Measurements from ENCODE around the gene CTSD.

DNA sequence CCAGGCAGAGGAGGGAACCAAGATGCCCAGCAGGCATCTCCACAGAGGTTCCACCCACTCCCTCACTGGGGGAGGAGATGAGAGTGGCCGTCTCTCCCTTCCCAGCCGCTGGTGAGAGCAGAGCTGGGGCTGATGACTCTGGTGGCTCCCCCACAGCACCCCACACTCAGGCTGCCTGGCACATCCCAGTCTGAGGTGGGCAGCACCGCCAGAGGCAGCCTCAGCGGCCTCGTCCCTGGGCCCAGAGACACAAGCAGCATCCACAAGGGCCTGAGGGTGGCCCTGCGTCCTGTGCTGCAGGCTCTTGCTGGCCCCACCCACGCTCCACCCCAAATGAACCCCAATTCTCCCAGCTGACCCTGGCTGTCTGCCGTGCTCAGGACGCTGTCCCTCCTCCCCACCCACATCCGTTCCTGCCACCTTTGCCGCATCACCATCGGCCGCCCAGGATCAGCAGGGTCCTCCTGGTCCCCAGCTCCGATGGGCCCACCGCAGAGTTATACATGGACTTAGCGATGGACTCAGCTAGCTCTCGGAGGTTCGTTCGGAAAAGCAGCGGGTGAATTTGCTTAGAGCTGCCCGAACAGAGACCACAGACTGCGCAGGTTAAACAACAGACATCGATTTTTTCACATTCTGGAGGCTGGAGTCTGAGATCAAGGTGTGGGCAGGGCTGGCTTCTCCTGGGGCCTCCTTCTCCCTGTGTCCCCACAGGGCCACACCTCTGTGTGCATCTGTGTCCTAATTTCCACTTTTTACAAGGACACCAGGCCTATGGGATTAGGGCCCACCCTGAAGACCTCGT lies 20.2 kb upstream of the CTSD start:
- TF ChIP-seq POLR2A (IDR thresholded peaks at IDR 0.05) = no peak
- TF ChIP-seq, protein P1, sequence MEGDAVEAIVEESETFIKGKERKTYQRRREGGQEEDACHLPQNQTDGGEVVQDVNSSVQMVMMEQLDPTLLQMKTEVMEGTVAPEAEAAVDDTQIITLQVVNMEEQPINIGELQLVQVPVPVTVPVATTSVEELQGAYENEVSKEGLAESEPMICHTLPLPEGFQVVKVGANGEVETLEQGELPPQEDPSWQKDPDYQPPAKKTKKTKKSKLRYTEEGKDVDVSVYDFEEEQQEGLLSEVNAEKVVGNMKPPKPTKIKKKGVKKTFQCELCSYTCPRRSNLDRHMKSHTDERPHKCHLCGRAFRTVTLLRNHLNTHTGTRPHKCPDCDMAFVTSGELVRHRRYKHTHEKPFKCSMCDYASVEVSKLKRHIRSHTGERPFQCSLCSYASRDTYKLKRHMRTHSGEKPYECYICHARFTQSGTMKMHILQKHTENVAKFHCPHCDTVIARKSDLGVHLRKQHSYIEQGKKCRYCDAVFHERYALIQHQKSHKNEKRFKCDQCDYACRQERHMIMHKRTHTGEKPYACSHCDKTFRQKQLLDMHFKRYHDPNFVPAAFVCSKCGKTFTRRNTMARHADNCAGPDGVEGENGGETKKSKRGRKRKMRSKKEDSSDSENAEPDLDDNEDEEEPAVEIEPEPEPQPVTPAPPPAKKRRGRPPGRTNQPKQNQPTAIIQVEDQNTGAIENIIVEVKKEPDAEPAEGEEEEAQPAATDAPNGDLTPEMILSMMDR (IDR thresholded peaks at IDR 0.05) = no peak
